Measurements from ENCODE around the gene IMMP2L. TPM values are rescaled to one million over a fixed set of nuclear protein-coding genes. Genes with fewer than 3 reads are reported as not detected.

IMMP2L gene
- total RNA-seq, 2 donors from 2014 or later: 10.9 to 12.7 TPM

- no peak for ATAC-seq
- H3K27ac Mint-ChIP-seq: no peak overlapping the region
- no peak for DNase-seq (ENCODE audit: low spot score)
- H3K9me3 Mint-ChIP-seq: peaks cover 16% of the 10 kb centered on the region
- H3K4me1 Mint-ChIP-seq (ENCODE audit: low read depth in 2 of 2): no peaks in the 10 kb centered on the region
- no peaks in the 10 kb centered on the region for H3K27me3 Mint-ChIP-seq
- H3K36me3 Mint-ChIP-seq: no peaks in the 10 kb centered on the region
- no peak overlapping the region for H3K4me3 Mint-ChIP-seq
Measured at GRCh38 chr7:110800984-110801383, 761.3 kb downstream of the IMMP2L start.

- no peaks in the 10 kb centered on the region for H3K4me1 Mint-ChIP-seq (ENCODE audit: low read depth in 2 of 2)
Measured at GRCh38 chr7:110797656-110798055, 764.6 kb downstream of the IMMP2L start.

GRCh38 chr7:110790992-110791391, 771.3 kb downstream of the IMMP2L start:
- Mint-ChIP-seq H3K27me3 (no peaks in the 10 kb centered on the region), H3K9me3 (peaks cover 2% of the 10 kb centered on the region), H3K36me3 (no peaks in the 10 kb centered on the region), H3K4me1 (ENCODE audit: low read depth in 2 of 2) (no peaks in the 10 kb centered on the region), H3K4me3 (no peak overlapping the region), H3K27ac (no peak overlapping the region)
- ATAC-seq: no peak
- no peak for DNase-seq (ENCODE audit: low spot score)

More at GRCh38 chr7:110797656-110798055, 764.6 kb downstream of the IMMP2L start:
- H3K4me3 Mint-ChIP-seq: no peak overlapping the region
- ATAC-seq (no peak), DNase-seq (ENCODE audit: low spot score) (no peak)
- H3K27ac Mint-ChIP-seq: no peak overlapping the region
- H3K36me3 Mint-ChIP-seq: no peaks in the 10 kb centered on the region
- H3K27me3 Mint-ChIP-seq: no peaks in the 10 kb centered on the region
- peaks cover 10% of the 10 kb centered on the region for H3K9me3 Mint-ChIP-seq

- Mint-ChIP-seq H3K9me3 (peaks cover 3% of the 10 kb centered on the region), H3K36me3 (no peaks in the 10 kb centered on the region), H3K27ac (no peak overlapping the region), H3K4me3 (no peak overlapping the region), H3K4me1 (ENCODE audit: low read depth in 2 of 2) (no peaks in the 10 kb centered on the region), H3K27me3 (no peaks in the 10 kb centered on the region)
- ATAC-seq (no peak), DNase-seq (ENCODE audit: low spot score) (no peak)
Measured at GRCh38 chr7:110786328-110786965, 775.8 kb downstream of the IMMP2L start.

GRCh38 chr7:110784749-110785148, 777.5 kb downstream of the IMMP2L start:
- no peak for ATAC-seq
- Mint-ChIP-seq H3K9me3 (peaks cover 3% of the 10 kb centered on the region), H3K27ac (no peak overlapping the region), H3K4me3 (no peak overlapping the region), H3K27me3 (no peaks in the 10 kb centered on the region), H3K36me3 (no peaks in the 10 kb centered on the region), H3K4me1 (ENCODE audit: low read depth in 2 of 2) (no peaks in the 10 kb centered on the region)
- no peak for DNase-seq (ENCODE audit: low spot score)

- H3K4me3 Mint-ChIP-seq: no peak overlapping the region
- H3K27me3 Mint-ChIP-seq: no peaks in the 10 kb centered on the region
- no peak overlapping the region for H3K27ac Mint-ChIP-seq
- H3K4me1 Mint-ChIP-seq (ENCODE audit: low read depth in 2 of 2): no peaks in the 10 kb centered on the region
- DNase-seq (ENCODE audit: low spot score) (no peak), ATAC-seq (no peak)
- H3K36me3 Mint-ChIP-seq: no peaks in the 10 kb centered on the region
- H3K9me3 Mint-ChIP-seq: peaks cover 6% of the 10 kb centered on the region
Measured at GRCh38 chr7:110780712-110781111, 781.6 kb downstream of the IMMP2L start.

- Mint-ChIP-seq H3K36me3 (no peaks in the 10 kb centered on the region), H3K27ac (no peak overlapping the region), H3K27me3 (no peaks in the 10 kb centered on the region), H3K4me3 (no peak overlapping the region), H3K9me3 (peaks cover 4% of the 10 kb centered on the region), H3K4me1 (ENCODE audit: low read depth in 2 of 2) (no peaks in the 10 kb centered on the region)
- ATAC-seq: no peak
- DNase-seq (ENCODE audit: low spot score): no peak
Measured at GRCh38 chr7:110779339-110779738, 783.0 kb downstream of the IMMP2L start.

GRCh38 chr7:110775046-110775445, 787.2 kb downstream of the IMMP2L start:
- H3K36me3 Mint-ChIP-seq: no peaks in the 10 kb centered on the region
- H3K4me1 Mint-ChIP-seq (ENCODE audit: low read depth in 2 of 2): no peaks in the 10 kb centered on the region
- DNase-seq (ENCODE audit: low spot score) (no peak), ATAC-seq (no peak)
- H3K27ac Mint-ChIP-seq: no peak overlapping the region
- peaks cover 3% of the 10 kb centered on the region for H3K9me3 Mint-ChIP-seq
- no peaks in the 10 kb centered on the region for H3K27me3 Mint-ChIP-seq
- H3K4me3 Mint-ChIP-seq: no peak overlapping the region

- ATAC-seq (no peak), DNase-seq (ENCODE audit: low spot score) (no peak)
- no peaks in the 10 kb centered on the region for H3K4me1 Mint-ChIP-seq (ENCODE audit: low read depth in 2 of 2)
- H3K9me3 Mint-ChIP-seq: peaks cover 5% of the 10 kb centered on the region
- no peaks in the 10 kb centered on the region for H3K36me3 Mint-ChIP-seq
- H3K27ac Mint-ChIP-seq: no peak overlapping the region
- no peak overlapping the region for H3K4me3 Mint-ChIP-seq
- no peaks in the 10 kb centered on the region for H3K27me3 Mint-ChIP-seq
Measured at GRCh38 chr7:110774071-110774470, 788.2 kb downstream of the IMMP2L start.

GRCh38 chr7:110772615-110773014, 789.7 kb downstream of the IMMP2L start:
- no peaks in the 10 kb centered on the region for H3K27me3 Mint-ChIP-seq
- no peak for DNase-seq (ENCODE audit: low spot score)
- ATAC-seq: no peak
- no peaks in the 10 kb centered on the region for H3K36me3 Mint-ChIP-seq
- no peaks in the 10 kb centered on the region for H3K4me1 Mint-ChIP-seq (ENCODE audit: low read depth in 2 of 2)
- H3K9me3 Mint-ChIP-seq: peaks cover 6% of the 10 kb centered on the region
- no peak overlapping the region for H3K4me3 Mint-ChIP-seq
- no peak overlapping the region for H3K27ac Mint-ChIP-seq

- Mint-ChIP-seq H3K27me3 (no peaks in the 10 kb centered on the region), H3K36me3 (no peaks in the 10 kb centered on the region), H3K27ac (no peak overlapping the region), H3K4me1 (ENCODE audit: low read depth in 2 of 2) (no peaks in the 10 kb centered on the region), H3K9me3 (peaks cover 10% of the 10 kb centered on the region), H3K4me3 (no peak overlapping the region)
- ATAC-seq: no peak
- no peak for DNase-seq (ENCODE audit: low spot score)
Measured at GRCh38 chr7:110771717-110772116, 790.6 kb downstream of the IMMP2L start.

GRCh38 chr7:110767550-110768110, 794.7 kb downstream of the IMMP2L start:
- H3K27ac Mint-ChIP-seq: no peak overlapping the region
- no peak overlapping the region for H3K4me3 Mint-ChIP-seq
- no peaks in the 10 kb centered on the region for H3K4me1 Mint-ChIP-seq (ENCODE audit: low read depth in 2 of 2)
- no peaks in the 10 kb centered on the region for H3K27me3 Mint-ChIP-seq
- H3K36me3 Mint-ChIP-seq: no peaks in the 10 kb centered on the region
- DNase-seq (ENCODE audit: low spot score) (no peak), ATAC-seq (no peak)
- H3K9me3 Mint-ChIP-seq: peaks cover 10% of the 10 kb centered on the region

GRCh38 chr7:110766864-110767263, 795.4 kb downstream of the IMMP2L start:
- Mint-ChIP-seq H3K27ac (no peak overlapping the region), H3K27me3 (no peaks in the 10 kb centered on the region), H3K4me1 (ENCODE audit: low read depth in 2 of 2) (no peaks in the 10 kb centered on the region), H3K4me3 (no peak overlapping the region), H3K9me3 (peaks cover 10% of the 10 kb centered on the region), H3K36me3 (no peaks in the 10 kb centered on the region)
- DNase-seq (ENCODE audit: low spot score): no peak
- no peak for ATAC-seq

- ATAC-seq (no peak), DNase-seq (ENCODE audit: low spot score) (no peak)
- no peaks in the 10 kb centered on the region for H3K4me1 Mint-ChIP-seq (ENCODE audit: low read depth in 2 of 2)
- H3K9me3 Mint-ChIP-seq: peaks cover 10% of the 10 kb centered on the region
- H3K4me3 Mint-ChIP-seq: no peak overlapping the region
- no peak overlapping the region for H3K27ac Mint-ChIP-seq
- no peaks in the 10 kb centered on the region for H3K36me3 Mint-ChIP-seq
- no peaks in the 10 kb centered on the region for H3K27me3 Mint-ChIP-seq
Measured at GRCh38 chr7:110764852-110765251, 797.4 kb downstream of the IMMP2L start.
